Naive thymus-derived CD8-positive, alpha-beta T cell (primary cell): ENCODE results near the gene JAK1. TPM values are rescaled to one million over a fixed set of nuclear protein-coding genes. Genes with fewer than 3 reads are reported as not detected.

Experiments
- ATAC-seq, 2 donors: fragments of 150-1000 bp; cut with Tn5 transposase in 1 of 2; sonication (Bioruptor Pico), chemical (Tn5 transposase) in 1 of 2; 1 replicate in 1 of 2; 2 replicates in 1 of 2; pipeline ENCODE4 v1.10.0; 2021; ENCODE audit warnings: mild to moderate bottlenecking in 2 of 2, moderate library complexity in 2 of 2
- POLR2A ChIA-PET: fragments of 350-600 bp; sonication (Branson Sonifier 250); formaldehyde crosslinking; loops from one replicate; lab custom pipeline; 2021; ENCODE audit warnings: antibody characterized with exemption; lab: Charles Lee
- DNase-seq, 10 donors: peaks; one replicate each; pipeline versions ENCODE4 v3.0.0 to v3.0.0-alpha.2; 2020 to 2022
- H3K27ac Mint-ChIP-seq, 10 donors: one replicate each; pipeline ENCODE4 v1.8.0; 2020 to 2022; ENCODE audit warnings: mild to moderate bottlenecking in 10 of 10, mixed read lengths in 10 of 10, moderate library complexity in 4 of 10, inconsistent platforms in 1 of 10
- H3K27me3 Mint-ChIP-seq, 5 donors: one replicate each; pipeline ENCODE4 v1.8.0; 2021 to 2022; ENCODE audit warnings: mixed read lengths in 5 of 5
- H3K36me3 Mint-ChIP-seq, 3 donors: one replicate each; pipeline ENCODE4 v1.8.0; 2020 to 2022; ENCODE audit warnings: mixed read lengths in 3 of 3, mild to moderate bottlenecking in 2 of 3, inconsistent platforms in 1 of 3
- H3K4me1 Mint-ChIP-seq, 4 donors: one replicate each; pipeline ENCODE4 v1.8.0; 2021 to 2022; ENCODE audit warnings: mixed read lengths in 4 of 4
- H3K4me3 Mint-ChIP-seq, 10 donors: one replicate each; pipeline ENCODE4 v1.8.0; 2020 to 2022; ENCODE audit warnings: mild to moderate bottlenecking in 10 of 10, mixed read lengths in 10 of 10, moderate library complexity in 6 of 10, inconsistent platforms in 1 of 10
- H3K9me3 Mint-ChIP-seq, 9 donors: one replicate each; pipeline ENCODE4 v1.8.0; 2020 to 2022; ENCODE audit warnings: mixed read lengths in 9 of 9, mild to moderate bottlenecking in 3 of 9, inconsistent platforms in 1 of 9, moderate library complexity in 1 of 9
- polyA plus RNA-seq, 3 donors: library from polyadenylated mRNA; unstranded; fragments of 300-500 nt; fragmentation: Illumina TruSeq; gene quantifications; one replicate each; pipeline ENCODE4 v1.2.3, GENCODE V29; 2021
- total RNA-seq, 8 experiments: library from RNA in 2 of 8; stranded (reverse) in 2 of 8; gene quantifications; one replicate each; pipeline ENCODE4 v1.2.3 and lab custom pipeline; 2021 to 2026

JAK1 gene
- total and polyA plus RNA-seq, 5 experiments from 2014 or later: 162 to 361 (median 244) TPM

- Mint-ChIP-seq H3K27me3 (no peaks in the 10 kb centered on the region), H3K4me1 (peaks cover 0 to 8% (median 4%) of the 10 kb centered on the region in 4 donors), H3K4me3 (no peak overlapping the region), H3K27ac (peak overlapping the region in 8 of 10 donors; percentile 16 to 82 (median 52)), H3K36me3 (peaks cover 0 to 96% (median 25%) of the 10 kb centered on the region in 3 donors), H3K9me3 (no peaks in the 10 kb centered on the region)
- DNase-seq: no peak
- no peak for ATAC-seq
- POLR2A ChIA-PET: interaction anchor here (0.7 kb wide), 1 partner anchor 25 kb away, joined by 3 read pairs; no protein-coding TSS in a partner anchor
Measured at GRCh38 chr1:64851664-64852063, 114.7 kb downstream of the JAK1 start.

- H3K9me3 Mint-ChIP-seq: no peaks in the 10 kb centered on the region
- POLR2A ChIA-PET: no interaction called here
- peak overlapping the region in 3 of 10 donors; percentile 54 to 61 (median 60) for H3K27ac Mint-ChIP-seq
Measured at GRCh38 chr1:64850846-64851245, 115.5 kb downstream of the JAK1 start.

GRCh38 chr1:64849942-64850341 lies 116.4 kb downstream of the JAK1 start:
- Mint-ChIP-seq H3K36me3 (peaks cover 0 to 95% (median 24%) of the 10 kb centered on the region in 3 donors), H3K27ac (peak overlapping the region in 5 of 10 donors; percentile 41 to 74 (median 52)), H3K4me3 (peak overlapping the region in 1 of 10 donors; percentile 74)

More at GRCh38 chr1:64850846-64851245, 115.5 kb downstream of the JAK1 start:
- no peak for ATAC-seq
- Mint-ChIP-seq H3K4me1 (peaks cover 0 to 10% (median 4%) of the 10 kb centered on the region in 4 donors), H3K27me3 (no peaks in the 10 kb centered on the region), H3K36me3 (peaks cover 0 to 96% (median 26%) of the 10 kb centered on the region in 3 donors), H3K4me3 (peak overlapping the region in 1 of 10 donors; percentile 63)
- no peak for DNase-seq

GRCh38 chr1:64848803-64849202 lies 117.5 kb downstream of the JAK1 start:
- Mint-ChIP-seq H3K4me3 (peak overlapping the region in 1 of 10 donors; percentile 15), H3K9me3 (no peaks in the 10 kb centered on the region), H3K27ac (peak overlapping the region in 6 of 10 donors; percentile 14 to 61 (median 32)), H3K4me1 (peaks cover 0 to 12% (median under 1%) of the 10 kb centered on the region in 4 donors), H3K27me3 (no peaks in the 10 kb centered on the region), H3K36me3 (peaks cover 0 to 95% (median 29%) of the 10 kb centered on the region in 3 donors)
- ATAC-seq: no peak
- POLR2A ChIA-PET: interaction anchor here (1.0 kb wide), 1 partner anchor 13 kb away, joined by 4 read pairs; no protein-coding TSS in a partner anchor
- DNase-seq: no peak

More at GRCh38 chr1:64849942-64850341, 116.4 kb downstream of the JAK1 start:
- peaks cover 0 to 10% (median 4%) of the 10 kb centered on the region in 4 donors for H3K4me1 Mint-ChIP-seq
- H3K9me3 Mint-ChIP-seq: no peaks in the 10 kb centered on the region
- DNase-seq: no peak
- POLR2A ChIA-PET: no interaction called here
- no peak for ATAC-seq
- H3K27me3 Mint-ChIP-seq: no peaks in the 10 kb centered on the region

GRCh38 chr1:64848136-64848535 lies 118.2 kb downstream of the JAK1 start:
- no peak for ATAC-seq

GRCh38 chr1:64847666-64848065 lies 118.7 kb downstream of the JAK1 start:
- POLR2A ChIA-PET: no interaction called here
- Mint-ChIP-seq H3K4me1 (peaks cover 2 to 13% (median 4%) of the 10 kb centered on the region in 4 donors), H3K27ac (peak overlapping the region in 2 of 10 donors; percentile 23 to 52), H3K9me3 (no peaks in the 10 kb centered on the region), H3K36me3 (peaks cover 0 to 95% (median 27%) of the 10 kb centered on the region in 3 donors), H3K4me3 (no peak overlapping the region), H3K27me3 (no peaks in the 10 kb centered on the region)
- ATAC-seq: no peak
- DNase-seq: no peak

More at GRCh38 chr1:64848136-64848535, 118.2 kb downstream of the JAK1 start:
- no peaks in the 10 kb centered on the region for H3K9me3 Mint-ChIP-seq
- no peak overlapping the region for H3K4me3 Mint-ChIP-seq
- no peaks in the 10 kb centered on the region for H3K27me3 Mint-ChIP-seq
- POLR2A ChIA-PET: no interaction called here
- peaks cover 0 to 95% (median 25%) of the 10 kb centered on the region in 3 donors for H3K36me3 Mint-ChIP-seq
- no peak for DNase-seq
- peak overlapping the region in 2 of 10 donors; percentile 9 to 23 for H3K27ac Mint-ChIP-seq
- H3K4me1 Mint-ChIP-seq: peaks cover 0 to 12% (median 2%) of the 10 kb centered on the region in 4 donors

GRCh38 chr1:64846573-64847430 lies 119.5 kb downstream of the JAK1 start:
- Mint-ChIP-seq H3K27ac (peak overlapping the region in 8 of 10 donors; percentile 12 to 84 (median 59)), H3K4me3 (peak overlapping the region in 2 of 10 donors; percentile 33 to 38), H3K36me3 (peaks cover 0 to 92% (median 27%) of the 10 kb centered on the region in 3 donors), H3K4me1 (peaks cover 2 to 9% (median 4%) of the 10 kb centered on the region in 4 donors), H3K9me3 (no peaks in the 10 kb centered on the region), H3K27me3 (no peaks in the 10 kb centered on the region)
- no peak for ATAC-seq
- DNase-seq: no peak
- POLR2A ChIA-PET: interaction anchor here (0.7 kb wide), 1 partner anchor 420 kb away, joined by 3 read pairs; no protein-coding TSS in a partner anchor

- Mint-ChIP-seq H3K4me3 (no peak overlapping the region), H3K9me3 (no peaks in the 10 kb centered on the region), H3K27ac (peak overlapping the region in 6 of 10 donors; percentile 5 to 84 (median 66)), H3K36me3 (peaks cover 0 to 94% (median 25%) of the 10 kb centered on the region in 3 donors), H3K4me1 (peaks cover 2 to 8% (median 4%) of the 10 kb centered on the region in 4 donors), H3K27me3 (no peaks in the 10 kb centered on the region)
- POLR2A ChIA-PET: interaction anchor here (0.7 kb wide), 1 partner anchor 17 kb away, joined by 3 read pairs; no protein-coding TSS in a partner anchor
- DNase-seq (no peak), ATAC-seq (no peak)
Measured at GRCh38 chr1:64845831-64846425, 120.4 kb downstream of the JAK1 start.

- POLR2A ChIA-PET: interaction anchor here (0.6 kb wide), 1 partner anchor 345 kb away, joined by 3 read pairs; no protein-coding TSS in a partner anchor
- Mint-ChIP-seq H3K4me1 (peaks cover 1 to 9% (median 4%) of the 10 kb centered on the region in 4 donors), H3K9me3 (no peaks in the 10 kb centered on the region), H3K4me3 (no peak overlapping the region), H3K36me3 (peaks cover 0 to 95% (median 27%) of the 10 kb centered on the region in 3 donors), H3K27me3 (no peaks in the 10 kb centered on the region), H3K27ac (peak overlapping the region in 7 of 10 donors; percentile 4 to 66 (median 51))
- ATAC-seq (no peak), DNase-seq (no peak)
Measured at GRCh38 chr1:64844609-64845008, 121.7 kb downstream of the JAK1 start.

GRCh38 chr1:64844175-64844574 lies 122.2 kb downstream of the JAK1 start:
- peak overlapping the region in 3 of 10 donors; percentile 19 to 72 (median 25) for H3K27ac Mint-ChIP-seq
- peaks cover 1 to 7% (median 4%) of the 10 kb centered on the region in 4 donors for H3K4me1 Mint-ChIP-seq
- POLR2A ChIA-PET: interaction anchor here (0.6 kb wide), 1 partner anchor 345 kb away, joined by 3 read pairs; no protein-coding TSS in a partner anchor
- H3K9me3 Mint-ChIP-seq: no peaks in the 10 kb centered on the region
- ATAC-seq: no peak
- peaks cover 0 to 95% (median 30%) of the 10 kb centered on the region in 3 donors for H3K36me3 Mint-ChIP-seq
- peak overlapping the region in 1 of 10 donors; percentile 15 for H3K4me3 Mint-ChIP-seq
- H3K27me3 Mint-ChIP-seq: no peaks in the 10 kb centered on the region
- no peak for DNase-seq

- POLR2A ChIA-PET: interaction anchor here (0.6 kb wide), 1 partner anchor 122 kb away, joined by 3 read pairs; no protein-coding TSS in a partner anchor
- DNase-seq: no peak
- no peak overlapping the region for H3K4me3 Mint-ChIP-seq
- no peaks in the 10 kb centered on the region for H3K9me3 Mint-ChIP-seq
- no peaks in the 10 kb centered on the region for H3K27me3 Mint-ChIP-seq
- no peak for ATAC-seq
- H3K36me3 Mint-ChIP-seq: peaks cover 0 to 93% (median 29%) of the 10 kb centered on the region in 3 donors
- H3K4me1 Mint-ChIP-seq: peaks cover 1 to 7% (median 4%) of the 10 kb centered on the region in 4 donors
- H3K27ac Mint-ChIP-seq: peak overlapping the region in 5 of 10 donors; percentile 13 to 83 (median 25)
Measured at GRCh38 chr1:64843675-64844074, 122.7 kb downstream of the JAK1 start.

- no peaks in the 10 kb centered on the region for H3K9me3 Mint-ChIP-seq
- no peaks in the 10 kb centered on the region for H3K27me3 Mint-ChIP-seq
- ATAC-seq: no peak
- no peak for DNase-seq
- no peak overlapping the region for H3K4me3 Mint-ChIP-seq
- peak overlapping the region in 2 of 10 donors; percentile 29 to 56 for H3K27ac Mint-ChIP-seq
- peaks cover 2 to 93% (median 35%) of the 10 kb centered on the region in 3 donors for H3K36me3 Mint-ChIP-seq
- POLR2A ChIA-PET: no interaction called here
- H3K4me1 Mint-ChIP-seq: peaks cover 1 to 7% (median 4%) of the 10 kb centered on the region in 4 donors
Measured at GRCh38 chr1:64842224-64842623, 124.1 kb downstream of the JAK1 start.
